ENCODE measurements around the gene PLEKHO2. TPM values are rescaled to one million over a fixed set of nuclear protein-coding genes. Genes with fewer than 3 reads are reported as not detected.

PLEKHO2 gene
- total RNA-seq, 1 experiment from 2014 or later: 4.5 TPM

DNA sequence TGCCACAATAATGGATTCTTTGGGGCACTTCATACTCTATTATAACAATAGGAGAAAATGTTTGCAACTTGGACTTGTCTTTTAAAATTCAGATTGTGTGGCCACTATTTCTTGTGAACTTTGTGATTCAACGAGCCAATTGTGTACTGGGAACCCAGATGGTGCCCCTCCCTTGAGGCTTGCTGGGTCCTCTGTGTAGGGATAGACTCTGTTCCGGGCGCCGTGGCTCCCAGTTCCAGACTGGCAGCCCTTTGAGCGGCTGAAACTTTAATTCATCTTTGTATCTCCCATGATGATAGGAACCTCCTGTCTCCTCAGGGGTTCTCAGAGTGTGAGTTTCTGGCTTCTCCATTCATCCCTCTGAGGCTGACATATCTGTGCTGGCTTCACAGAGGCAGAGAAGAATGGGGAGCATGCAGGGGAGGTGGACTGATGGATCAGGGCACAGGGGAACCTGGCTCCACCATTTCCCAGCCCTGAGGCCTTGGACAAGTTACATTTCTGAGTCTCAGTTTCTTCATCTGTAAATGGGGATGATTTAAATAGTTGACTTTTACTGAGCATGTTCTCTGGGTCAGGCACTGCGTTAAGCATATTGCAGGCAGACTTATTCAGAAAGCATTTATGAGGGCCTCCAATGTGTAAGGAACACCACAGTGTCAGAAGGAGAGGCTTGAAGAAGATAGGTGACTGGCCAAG, 54.8 kb downstream of the PLEKHO2 start:
- Histone ChIP-seq H3K27me3 (replicated peaks; ENCODE audit: control insufficient read depth, insufficient read depth, low read length) (no peaks in the 10 kb centered on the region; the same call in 1 of the 2 replicates), H3K4me3 (ENCODE audit: low read depth, low read length) (no peak overlapping the region), H3K36me3 (ENCODE audit: control insufficient read depth, insufficient read depth, low read length) (no peaks in the 10 kb centered on the region), H3K9me3 (peaks cover 9% of the 10 kb centered on the region; the same call in 1 of the 2 replicates), H3K4me1 (peaks cover 18% of the 10 kb centered on the region)
- CTCF ChIA-PET: no interaction called here
- Mint-ChIP-seq H3K4me3 (ENCODE audit: unreplicated experiment) (no peak overlapping the region), H3K36me3 (ENCODE audit: insufficient read depth, unreplicated experiment) (peaks cover 6% of the 10 kb centered on the region), H3K4me1 (ENCODE audit: low read depth, unreplicated experiment) (peaks cover 7% of the 10 kb centered on the region), H3K9me3 (ENCODE audit: unreplicated experiment) (no peaks in the 10 kb centered on the region), H3K27ac (ENCODE audit: unreplicated experiment) (no peak overlapping the region), H3K27me3 (ENCODE audit: insufficient read depth, unreplicated experiment) (no peaks in the 10 kb centered on the region)
- BruUV-seq (replicated peaks): no TSS peak
- no peak for DNase-seq
- TF ChIP-seq, protein P1, sequence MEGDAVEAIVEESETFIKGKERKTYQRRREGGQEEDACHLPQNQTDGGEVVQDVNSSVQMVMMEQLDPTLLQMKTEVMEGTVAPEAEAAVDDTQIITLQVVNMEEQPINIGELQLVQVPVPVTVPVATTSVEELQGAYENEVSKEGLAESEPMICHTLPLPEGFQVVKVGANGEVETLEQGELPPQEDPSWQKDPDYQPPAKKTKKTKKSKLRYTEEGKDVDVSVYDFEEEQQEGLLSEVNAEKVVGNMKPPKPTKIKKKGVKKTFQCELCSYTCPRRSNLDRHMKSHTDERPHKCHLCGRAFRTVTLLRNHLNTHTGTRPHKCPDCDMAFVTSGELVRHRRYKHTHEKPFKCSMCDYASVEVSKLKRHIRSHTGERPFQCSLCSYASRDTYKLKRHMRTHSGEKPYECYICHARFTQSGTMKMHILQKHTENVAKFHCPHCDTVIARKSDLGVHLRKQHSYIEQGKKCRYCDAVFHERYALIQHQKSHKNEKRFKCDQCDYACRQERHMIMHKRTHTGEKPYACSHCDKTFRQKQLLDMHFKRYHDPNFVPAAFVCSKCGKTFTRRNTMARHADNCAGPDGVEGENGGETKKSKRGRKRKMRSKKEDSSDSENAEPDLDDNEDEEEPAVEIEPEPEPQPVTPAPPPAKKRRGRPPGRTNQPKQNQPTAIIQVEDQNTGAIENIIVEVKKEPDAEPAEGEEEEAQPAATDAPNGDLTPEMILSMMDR (IDR thresholded peaks at IDR 0.05; ENCODE audit: insufficient read depth in 1 of 2, low read depth in 1 of 2, low read length in 1 of 2, severe bottlenecking in 1 of 2, unreplicated experiment in 1 of 2): no peak
- POLR2A ChIA-PET: no interaction called here
- intact Hi-C loops (cut with micrococcal nuclease; ENCODE audit: unreplicated experiment): no loop called here

GRCh38 chr15:64897345-64897985, 55.8 kb downstream of the PLEKHO2 start:
- no peak overlapping the region for H3K27ac Mint-ChIP-seq (ENCODE audit: unreplicated experiment)
- intact Hi-C loops (cut with micrococcal nuclease; ENCODE audit: unreplicated experiment): no loop called here
- no peak for DNase-seq
- no TSS peak for BruUV-seq (replicated peaks)
- no peak overlapping the region for H3K4me3 Mint-ChIP-seq (ENCODE audit: unreplicated experiment)
- Histone ChIP-seq H3K27me3 (replicated peaks; ENCODE audit: control insufficient read depth, insufficient read depth, low read length) (no peaks in the 10 kb centered on the region), H3K4me1 (peaks cover 18% of the 10 kb centered on the region), H3K4me3 (ENCODE audit: low read depth, low read length) (no peak overlapping the region), H3K36me3 (ENCODE audit: control insufficient read depth, insufficient read depth, low read length) (no peaks in the 10 kb centered on the region), H3K9me3 (peaks cover 12% of the 10 kb centered on the region; the same call in 1 of the 2 replicates)
- peaks cover 7% of the 10 kb centered on the region for H3K4me1 Mint-ChIP-seq (ENCODE audit: low read depth, unreplicated experiment)
- CTCF ChIA-PET: no interaction called here
- no peaks in the 10 kb centered on the region for H3K9me3 Mint-ChIP-seq (ENCODE audit: unreplicated experiment)
- TF ChIP-seq, protein P1 (IDR thresholded peaks at IDR 0.05; ENCODE audit: insufficient read depth in 1 of 2, low read depth in 1 of 2, low read length in 1 of 2, severe bottlenecking in 1 of 2, unreplicated experiment in 1 of 2): no peak
- no peaks in the 10 kb centered on the region for H3K27me3 Mint-ChIP-seq (ENCODE audit: insufficient read depth, unreplicated experiment)
- POLR2A ChIA-PET: no interaction called here
- H3K36me3 Mint-ChIP-seq (ENCODE audit: insufficient read depth, unreplicated experiment): peaks cover 6% of the 10 kb centered on the region

- no TSS peak for BruUV-seq (replicated peaks)
- Mint-ChIP-seq H3K27ac (ENCODE audit: unreplicated experiment) (no peak overlapping the region), H3K27me3 (ENCODE audit: insufficient read depth, unreplicated experiment) (no peaks in the 10 kb centered on the region), H3K9me3 (ENCODE audit: unreplicated experiment) (no peaks in the 10 kb centered on the region), H3K4me3 (ENCODE audit: unreplicated experiment) (no peak overlapping the region), H3K36me3 (ENCODE audit: insufficient read depth, unreplicated experiment) (peaks cover 6% of the 10 kb centered on the region), H3K4me1 (ENCODE audit: low read depth, unreplicated experiment) (peaks cover 7% of the 10 kb centered on the region)
- TF ChIP-seq, protein P1 (IDR thresholded peaks at IDR 0.05; ENCODE audit: insufficient read depth in 1 of 2, low read depth in 1 of 2, low read length in 1 of 2, severe bottlenecking in 1 of 2, unreplicated experiment in 1 of 2): no peak
- ChIA-PET POLR2A (no interaction called here), CTCF (no interaction called here)
- H3K4me3 ChIP-seq (ENCODE audit: low read depth, low read length): no peak overlapping the region
- H3K27me3 ChIP-seq (replicated peaks; ENCODE audit: control insufficient read depth, insufficient read depth, low read length): no peaks in the 10 kb centered on the region
- no peaks in the 10 kb centered on the region for H3K36me3 ChIP-seq (ENCODE audit: control insufficient read depth, insufficient read depth, low read length)
- peaks cover 12% of the 10 kb centered on the region for H3K4me1 ChIP-seq
- DNase-seq: no peak
- H3K9me3 ChIP-seq: peaks cover 12% of the 10 kb centered on the region; the same call in 1 of the 2 replicates
- intact Hi-C loops (cut with micrococcal nuclease; ENCODE audit: unreplicated experiment): no loop called here
Observed at GRCh38 chr15:64898406-64898805, 56.7 kb downstream of the PLEKHO2 start.
